Osteocyte (in vitro differentiated cells): ENCODE results near the gene TTK. TPM values are rescaled to one million over a fixed set of nuclear protein-coding genes. Genes with fewer than 3 reads are reported as not detected.

Source experiments
- DNase-seq: peaks from one replicate; pipeline ENCODE4 v3.0.0; 2021; ENCODE audit warnings: mixed read lengths; ENCODE audit not compliant: unreplicated experiment; ENCODE audit errors: extremely low spot score
- H3K27ac Mint-ChIP-seq: one replicate; pipeline ENCODE4 v1.8.0; 2021; ENCODE audit warnings: mild to moderate bottlenecking, mixed read lengths; ENCODE audit not compliant: unreplicated experiment
- H3K27me3 Mint-ChIP-seq: one replicate; pipeline ENCODE4 v1.8.0; 2021; ENCODE audit warnings: mixed read lengths; ENCODE audit not compliant: unreplicated experiment
- H3K36me3 Mint-ChIP-seq: one replicate; pipeline ENCODE4 v1.8.0; 2021; ENCODE audit warnings: mixed read lengths; ENCODE audit not compliant: unreplicated experiment
- H3K4me1 Mint-ChIP-seq: one replicate; pipeline ENCODE4 v1.8.0; 2021; ENCODE audit warnings: mixed read lengths; ENCODE audit not compliant: unreplicated experiment
- H3K4me3 Mint-ChIP-seq: one replicate; pipeline ENCODE4 v1.8.0; 2021; ENCODE audit warnings: mild to moderate bottlenecking, moderate library complexity, mixed read lengths; ENCODE audit not compliant: unreplicated experiment
- H3K9me3 Mint-ChIP-seq: one replicate; pipeline ENCODE4 v1.8.0; 2021; ENCODE audit warnings: mixed read lengths; ENCODE audit not compliant: unreplicated experiment
- CTCF ChIP-seq: fragments of 200-600 bp; sonication (generic); IDR thresholded peaks from 2 replicates; pipeline ENCODE4 v1.5.0; 2021; ENCODE audit warnings: antibody characterized with exemption, mild to moderate bottlenecking, moderate library complexity
- total RNA-seq: library from RNA; stranded (reverse); gene quantifications from 2 replicates; pipeline ENCODE4 v1.2.1, GENCODE V29; 2021

TTK gene
- total RNA-seq, 1 donor from 2014 or later = 4.5 TPM

- peak overlapping the region; percentile 87 for H3K4me3 Mint-ChIP-seq
- H3K4me1 Mint-ChIP-seq = peaks cover 22% of the 10 kb centered on the region
- no peak for TF ChIP-seq CTCF
- H3K36me3 Mint-ChIP-seq = no peaks in the 10 kb centered on the region
- no peaks in the 10 kb centered on the region for H3K9me3 Mint-ChIP-seq
- H3K27ac Mint-ChIP-seq = no peak overlapping the region
- DNase-seq = no peak
- peaks cover 9% of the 10 kb centered on the region for H3K27me3 Mint-ChIP-seq
These were observed 957 bp downstream of the TTK start for GRCh38 chr6:80005406-80005805.

GRCh38 chr6:80006541-80006940 lies 2.1 kb downstream of the TTK start:
- no peaks in the 10 kb centered on the region for H3K36me3 Mint-ChIP-seq
- peaks cover 3% of the 10 kb centered on the region for H3K27me3 Mint-ChIP-seq
- H3K4me1 Mint-ChIP-seq = peaks cover 22% of the 10 kb centered on the region
- no peak overlapping the region for H3K4me3 Mint-ChIP-seq
- no peak for TF ChIP-seq CTCF
- no peak for DNase-seq
- no peak overlapping the region for H3K27ac Mint-ChIP-seq
- no peaks in the 10 kb centered on the region for H3K9me3 Mint-ChIP-seq

GRCh38 chr6:80009531-80009930 lies 5.1 kb downstream of the TTK start:
- no peak overlapping the region for H3K4me3 Mint-ChIP-seq
- no peak overlapping the region for H3K27ac Mint-ChIP-seq
- H3K27me3 Mint-ChIP-seq = no peaks in the 10 kb centered on the region
- H3K4me1 Mint-ChIP-seq = peaks cover 17% of the 10 kb centered on the region
- no peaks in the 10 kb centered on the region for H3K9me3 Mint-ChIP-seq
- no peak for TF ChIP-seq CTCF
- H3K36me3 Mint-ChIP-seq = no peaks in the 10 kb centered on the region
- no peak for DNase-seq

GRCh38 chr6:80010288-80010687 lies 5.8 kb downstream of the TTK start:
- Mint-ChIP-seq H3K4me1 (peaks cover 11% of the 10 kb centered on the region), H3K9me3 (no peaks in the 10 kb centered on the region), H3K27me3 (no peaks in the 10 kb centered on the region), H3K36me3 (no peaks in the 10 kb centered on the region), H3K27ac (no peak overlapping the region), H3K4me3 (no peak overlapping the region)
- no peak for DNase-seq
- TF ChIP-seq CTCF = no peak

GRCh38 chr6:80015839-80016435 lies 11.5 kb downstream of the TTK start:
- Mint-ChIP-seq H3K27me3 (no peaks in the 10 kb centered on the region), H3K36me3 (no peaks in the 10 kb centered on the region), H3K4me1 (no peaks in the 10 kb centered on the region), H3K4me3 (no peak overlapping the region), H3K9me3 (no peaks in the 10 kb centered on the region), H3K27ac (no peak overlapping the region)
- DNase-seq = no peak
- TF ChIP-seq CTCF = no peak
